Vagina (tissue), 2 donors: ENCODE measurements around the gene TPO. TPM values are rescaled to one million over a fixed set of nuclear protein-coding genes. Genes with fewer than 3 reads are reported as not detected.

Source experiments
- DNase-seq, 2 donors: peaks; one replicate each; pipeline ENCODE4 v3.0.0-alpha.2; 2017; ENCODE audit errors: extremely low spot score in 2 of 2
- H3K27ac ChIP-seq: fragments of 200-600 bp; sonication (generic); one replicate; pipeline ENCODE4 v1.5.1; 2019
- H3K27me3 ChIP-seq: fragments of 200-600 bp; sonication (generic); one replicate; pipeline ENCODE4 v1.5.1; 2019
- H3K36me3 ChIP-seq, 2 donors: fragments of 200-600 bp; sonication (generic); one replicate each; pipeline ENCODE4 v1.5.1; 2017 to 2019
- H3K4me1 ChIP-seq: fragments of 200-600 bp; sonication (generic); one replicate; pipeline ENCODE4 v1.5.1; 2019
- H3K4me3 ChIP-seq, 2 donors: fragments of 200-600 bp; sonication (generic); 1 replicate in 1 of 2; 2 replicates in 1 of 2; pipeline ENCODE4 v1.5.1; 2016 to 2019
- H3K9me3 ChIP-seq: fragments of 200-600 bp; sonication (generic); one replicate; pipeline ENCODE4 v1.5.1; 2019
- CTCF ChIP-seq, 3 experiments: fragments of 450-650 bp in 2 of 3; fragments of 200-600 bp in 1 of 3; sonication (generic) in 1 of 3; IDR thresholded peaks; one replicate each; pipeline ENCODE4 v1.5.1; 2017 to 2019; ENCODE audit warnings: antibody characterized with exemption in 3 of 3, mild to moderate bottlenecking in 2 of 3, moderate library complexity in 2 of 3
- POLR2A ChIP-seq, 2 donors: fragments of 450-650 bp; IDR thresholded peaks; one replicate each; pipeline ENCODE4 v1.6.1; 2017; ENCODE audit warnings: antibody characterized with exemption in 2 of 2, mild to moderate bottlenecking in 2 of 2, moderate library complexity in 2 of 2
- POLR2AphosphoS5 ChIP-seq, 2 donors: sonication (generic); formaldehyde crosslinking; IDR thresholded peaks; one replicate each; pipeline ENCODE4 v1.9.0; 2017; ENCODE audit warnings: antibody characterized with exemption in 2 of 2, mild to moderate bottlenecking in 2 of 2, low read depth in 1 of 2; ENCODE audit not compliant: insufficient read depth in 1 of 2
- intact Hi-C: fragments of 100-400 bp; cut with DNase I; formaldehyde crosslinking; loops from one replicate; pipeline ENCODE4 v1.15.1; 2023
- total RNA-seq: library from RNA; depleted of rRNA; stranded (reverse); fragments of >200 nt; gene quantifications from one replicate; pipeline ENCODE4 v1.2.3, GENCODE V29; 2016

The TPO gene
- total RNA-seq, 1 donor from 2014 or later: 2.0 TPM

DNA sequence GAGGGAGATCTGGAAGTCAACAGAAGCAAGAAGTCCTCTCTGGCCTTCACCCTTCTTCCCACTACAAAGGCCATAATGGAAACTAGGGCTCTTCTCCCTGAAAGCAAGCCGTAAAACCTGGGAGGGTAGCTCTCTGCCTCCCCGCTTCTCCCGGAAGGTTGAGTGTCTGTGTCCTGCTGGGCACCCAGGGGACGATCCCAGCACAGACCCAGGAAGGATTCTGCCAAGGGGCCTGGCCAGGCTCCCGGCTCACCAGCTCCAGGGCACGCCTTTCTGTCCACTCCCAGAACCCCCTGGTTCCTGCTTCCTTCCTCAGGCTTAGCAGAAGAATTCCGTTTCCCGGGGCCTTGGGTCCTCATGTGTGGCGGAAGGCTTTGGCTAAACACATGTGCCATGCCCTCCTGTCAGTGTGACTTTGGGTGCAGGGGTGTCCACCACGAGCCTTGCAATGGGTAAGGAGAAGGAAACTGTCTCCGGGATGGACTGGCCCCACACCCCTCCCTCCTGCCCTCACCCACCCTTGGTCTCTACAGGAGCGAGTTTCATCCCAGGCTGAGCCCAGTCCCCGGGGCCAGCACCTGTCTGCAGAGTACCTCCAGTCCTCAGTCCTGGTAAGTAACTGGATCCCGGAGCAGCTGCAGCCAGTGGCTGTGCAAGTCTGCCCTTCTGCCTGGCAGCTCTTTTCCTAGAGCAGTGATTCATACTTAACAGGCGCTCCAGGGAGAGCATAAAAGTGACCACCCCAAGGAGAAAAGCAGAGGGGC lies 135.8 kb downstream of the TPO start:
- intact Hi-C loops: loop anchor here (2.0 kb wide), 1 partner anchor 76 kb away; no protein-coding TSS in a partner anchor
- no peak for DNase-seq
- no peaks in the 10 kb centered on the region for H3K27me3 ChIP-seq
- H3K36me3 ChIP-seq: no peaks in the 10 kb centered on the region
- H3K4me1 ChIP-seq: peaks cover 24% of the 10 kb centered on the region
- no peaks in the 10 kb centered on the region for H3K9me3 ChIP-seq
- TF ChIP-seq POLR2A (IDR thresholded peaks at IDR 0.05) (no peak), POLR2AphosphoS5 (IDR thresholded peaks at IDR 0.05; ENCODE audit: insufficient read depth in 1 of 2, low read depth in 1 of 2) (no peak)
- H3K4me3 ChIP-seq: no peak overlapping the region
- H3K27ac ChIP-seq: no peak overlapping the region

DNA sequence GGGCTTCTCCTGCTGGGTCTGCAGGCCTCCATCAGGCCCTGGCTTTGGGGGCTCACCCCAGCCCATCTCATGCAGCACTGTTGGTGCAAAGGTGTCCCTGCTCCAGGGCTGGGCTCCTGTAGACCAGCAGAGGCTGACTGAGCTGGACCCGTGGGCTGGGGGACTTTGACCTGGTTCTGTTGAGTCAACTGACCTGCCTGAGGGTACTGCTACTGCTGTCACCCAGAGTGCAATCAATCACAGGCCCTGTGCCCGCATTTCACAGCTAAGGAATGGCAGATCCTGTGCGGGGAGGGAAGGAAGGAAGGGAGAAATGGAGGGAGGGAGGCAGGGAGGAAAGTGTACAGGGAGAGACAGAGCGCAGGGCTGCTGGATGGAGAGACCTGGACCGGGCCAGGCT lies 136.8 kb downstream of the TPO start:
- Histone ChIP-seq H3K4me1 (peaks cover 26% of the 10 kb centered on the region), H3K9me3 (no peaks in the 10 kb centered on the region), H3K27ac (no peak overlapping the region), H3K27me3 (no peaks in the 10 kb centered on the region), H3K4me3 (no peak overlapping the region), H3K36me3 (no peaks in the 10 kb centered on the region)
- TF ChIP-seq CTCF (IDR thresholded peaks at IDR 0.05): no peak
- TF ChIP-seq POLR2AphosphoS5 (IDR thresholded peaks at IDR 0.05; ENCODE audit: insufficient read depth in 1 of 2, low read depth in 1 of 2): no peak
- no peak for TF ChIP-seq POLR2A (IDR thresholded peaks at IDR 0.05)
- no peak for DNase-seq
- intact Hi-C loops: no loop called here

DNA sequence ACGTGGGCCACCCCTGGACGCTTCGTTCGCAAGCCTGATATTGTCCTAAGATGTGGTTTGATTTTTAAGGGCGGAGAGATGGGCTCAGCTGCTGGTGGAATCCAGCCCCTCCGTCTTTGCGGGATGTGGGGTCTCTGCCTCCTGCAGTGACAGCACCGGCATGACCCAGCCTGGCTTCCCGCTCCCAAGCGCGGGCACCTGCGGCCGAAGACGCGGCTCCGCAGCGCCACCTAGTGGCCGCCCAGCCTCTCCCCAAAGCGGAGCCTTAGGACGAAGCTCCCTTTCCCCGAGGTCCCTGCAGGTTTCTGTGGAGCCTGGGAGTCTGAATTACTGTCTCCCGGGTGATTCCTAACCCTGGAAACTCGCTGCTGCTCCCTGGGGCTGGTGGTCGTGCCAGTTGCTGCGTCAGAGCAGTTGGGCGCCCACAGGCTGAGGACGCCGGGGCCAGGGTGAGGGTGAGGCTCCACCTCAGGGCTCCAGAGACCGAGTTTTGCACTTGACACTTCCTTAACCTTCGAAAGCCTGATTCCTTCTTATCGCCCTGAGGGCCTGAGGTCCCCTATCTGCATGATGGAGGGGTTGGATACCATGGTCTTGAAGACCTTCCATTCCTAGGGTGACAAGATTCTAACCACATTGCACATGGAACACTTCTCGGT lies 137.5 kb downstream of the TPO start:
- TF ChIP-seq POLR2AphosphoS5 (IDR thresholded peaks at IDR 0.05; ENCODE audit: insufficient read depth in 1 of 2, low read depth in 1 of 2) (no peak), CTCF (IDR thresholded peaks at IDR 0.05) (peak; percentile 71 to 89 (median 82)), POLR2A (IDR thresholded peaks at IDR 0.05) (no peak)
- no peaks in the 10 kb centered on the region for H3K36me3 ChIP-seq
- intact Hi-C loops: no loop called here
- H3K9me3 ChIP-seq: no peaks in the 10 kb centered on the region
- no peak overlapping the region for H3K4me3 ChIP-seq
- peaks cover 26% of the 10 kb centered on the region for H3K4me1 ChIP-seq
- no peak overlapping the region for H3K27ac ChIP-seq
- no peak for DNase-seq
- H3K27me3 ChIP-seq: no peaks in the 10 kb centered on the region

GRCh38 chr2:1551905-1552304 lies 138.6 kb downstream of the TPO start:
- Histone ChIP-seq H3K27me3 (no peaks in the 10 kb centered on the region), H3K4me1 (peaks cover 26% of the 10 kb centered on the region), H3K36me3 (no peaks in the 10 kb centered on the region), H3K27ac (no peak overlapping the region), H3K4me3 (no peak overlapping the region), H3K9me3 (no peaks in the 10 kb centered on the region)
- intact Hi-C loops: no loop called here
- no peak for DNase-seq
- TF ChIP-seq POLR2A (IDR thresholded peaks at IDR 0.05): no peak
- TF ChIP-seq CTCF (IDR thresholded peaks at IDR 0.05): no peak
- no peak for TF ChIP-seq POLR2AphosphoS5 (IDR thresholded peaks at IDR 0.05; ENCODE audit: insufficient read depth in 1 of 2, low read depth in 1 of 2)

DNA sequence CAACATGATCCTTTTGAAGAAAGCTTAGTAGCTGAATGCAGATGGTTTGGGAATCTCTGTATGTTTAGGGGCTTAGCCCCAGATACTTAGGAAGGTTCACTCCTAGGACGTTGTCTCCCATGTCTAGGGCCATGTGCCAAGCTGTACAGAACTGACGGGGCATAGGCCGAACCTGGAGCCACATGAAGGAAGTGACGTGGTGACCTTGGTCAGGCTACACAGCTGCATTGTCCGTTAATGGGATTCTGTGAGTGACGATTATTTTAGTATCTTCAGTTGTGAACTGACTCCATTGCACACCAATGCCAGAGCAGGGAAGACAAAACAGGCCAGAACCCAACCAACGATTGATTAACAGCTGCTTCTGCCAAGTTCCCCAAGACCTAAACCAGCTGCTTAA lies 139.3 kb downstream of the TPO start:
- Histone ChIP-seq H3K4me3 (no peak overlapping the region), H3K36me3 (no peaks in the 10 kb centered on the region), H3K9me3 (no peaks in the 10 kb centered on the region), H3K27ac (peak overlapping the region; percentile 43), H3K4me1 (peaks cover 26% of the 10 kb centered on the region), H3K27me3 (no peaks in the 10 kb centered on the region)
- TF ChIP-seq CTCF (IDR thresholded peaks at IDR 0.05) (no peak), POLR2A (IDR thresholded peaks at IDR 0.05) (no peak), POLR2AphosphoS5 (IDR thresholded peaks at IDR 0.05; ENCODE audit: insufficient read depth in 1 of 2, low read depth in 1 of 2) (no peak)
- no peak for DNase-seq
- intact Hi-C loops: no loop called here
